Kidney glomerular epithelial cell (primary cell): ENCODE results near the gene THRB.
A peak's percentile ranks its signal among the peaks of the same experiment; 100 is the strongest.

ENCODE experiments used
- DNase-seq: peaks from one replicate; lab custom pipeline; 2025; lab: John Stamatoyannopoulos, UW

Gene THRB

DNA sequence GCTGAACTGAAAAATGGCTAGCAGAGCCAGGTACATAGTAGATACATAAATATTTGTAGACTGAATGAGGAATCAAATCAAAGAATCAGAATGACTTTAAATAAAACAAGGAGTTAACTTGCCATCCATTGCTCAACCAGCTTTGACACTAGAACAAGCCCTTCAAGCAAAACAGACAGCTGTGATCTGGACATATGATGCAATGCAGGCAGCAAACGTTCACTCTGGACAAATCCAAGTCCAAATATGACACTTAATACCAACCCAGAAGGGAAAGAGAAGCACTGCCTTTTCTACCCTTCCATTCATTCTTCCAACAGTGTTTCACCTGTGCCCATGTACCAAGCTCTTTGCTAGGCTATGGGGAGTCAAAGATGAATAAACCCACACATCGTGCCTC lies 4.5 kb downstream of the THRB start:
- no peak for DNase-seq

DNA sequence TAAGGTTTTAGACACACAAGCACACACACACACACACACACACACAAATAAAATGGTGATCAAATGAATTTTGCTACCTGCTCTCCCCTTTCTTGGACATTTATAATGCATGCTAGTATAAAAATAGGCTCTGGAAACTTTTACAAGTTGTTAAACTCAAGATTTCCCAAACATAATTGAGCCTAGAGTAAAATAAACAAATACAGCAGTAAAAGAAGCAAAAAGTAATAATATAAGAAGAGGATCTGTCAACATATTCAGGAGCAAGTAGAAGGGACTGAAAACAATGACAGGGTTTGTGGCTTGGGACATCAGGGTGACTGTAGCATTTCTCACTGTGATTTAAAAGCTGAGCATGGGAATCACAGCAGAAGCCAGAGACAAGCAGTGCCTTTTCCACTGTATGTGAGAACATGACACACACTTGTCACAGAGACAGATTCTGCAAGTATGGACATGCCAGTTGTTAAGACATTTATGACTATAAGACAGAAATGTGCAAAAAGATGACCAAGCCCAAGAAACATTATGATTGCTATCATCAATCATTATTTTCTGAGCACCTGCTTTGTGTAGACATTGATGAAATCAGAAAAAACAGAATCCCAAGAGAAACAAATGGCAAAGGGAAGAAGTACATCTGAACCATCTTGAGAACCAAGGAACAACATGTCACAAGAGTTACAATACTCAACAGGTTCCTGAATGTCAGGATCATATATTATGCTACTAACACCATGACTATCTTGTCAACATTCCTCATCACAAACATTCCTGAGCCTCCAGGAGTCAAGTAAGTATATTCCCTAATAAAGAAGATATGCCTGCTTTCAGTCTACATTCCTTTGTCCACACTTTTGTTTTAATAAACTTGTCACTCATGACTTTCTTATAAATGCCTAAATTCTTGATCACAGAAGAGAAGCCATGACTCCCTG lies 7.1 kb downstream of the THRB start:
- peak; percentile 81 for DNase-seq

DNA sequence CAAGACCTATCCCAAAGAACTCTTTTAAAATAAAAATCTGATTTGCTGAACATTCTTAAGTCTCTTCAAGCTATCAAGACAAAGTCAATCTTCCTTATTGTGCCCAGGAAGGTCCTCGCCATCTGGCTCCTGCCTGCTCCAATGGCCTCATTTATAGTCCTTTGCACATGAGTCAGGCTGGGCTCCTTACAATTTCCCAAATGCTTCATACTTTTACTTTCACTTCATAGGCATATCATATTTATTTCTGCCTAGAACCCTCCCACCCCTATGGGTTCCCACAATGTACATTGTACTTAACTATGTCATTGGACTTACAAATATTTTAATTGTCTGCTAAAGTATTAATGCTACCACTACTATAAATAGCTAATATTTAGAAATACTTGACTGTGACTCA lies 9.1 kb downstream of the THRB start:
- DNase-seq = no peak

DNA sequence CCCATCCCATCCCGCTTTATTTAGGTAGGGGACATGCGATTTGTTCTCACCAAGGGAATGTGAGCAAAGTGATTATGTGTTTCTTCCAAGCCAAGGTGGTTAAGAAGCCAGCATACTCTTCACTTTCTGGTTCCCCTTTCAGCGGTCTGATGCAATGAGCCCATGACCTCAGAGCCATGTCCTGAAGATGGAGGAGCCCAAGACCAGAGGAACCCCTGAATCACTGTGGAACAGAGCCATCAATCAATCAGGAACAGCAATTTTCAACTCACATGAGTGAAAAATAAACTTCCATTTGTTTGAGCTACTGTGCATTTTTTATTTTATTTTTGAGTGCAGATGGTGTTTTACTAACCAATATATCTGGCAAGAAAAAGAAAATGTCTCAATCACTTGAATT lies 10.8 kb downstream of the THRB start:
- DNase-seq = no peak

DNA sequence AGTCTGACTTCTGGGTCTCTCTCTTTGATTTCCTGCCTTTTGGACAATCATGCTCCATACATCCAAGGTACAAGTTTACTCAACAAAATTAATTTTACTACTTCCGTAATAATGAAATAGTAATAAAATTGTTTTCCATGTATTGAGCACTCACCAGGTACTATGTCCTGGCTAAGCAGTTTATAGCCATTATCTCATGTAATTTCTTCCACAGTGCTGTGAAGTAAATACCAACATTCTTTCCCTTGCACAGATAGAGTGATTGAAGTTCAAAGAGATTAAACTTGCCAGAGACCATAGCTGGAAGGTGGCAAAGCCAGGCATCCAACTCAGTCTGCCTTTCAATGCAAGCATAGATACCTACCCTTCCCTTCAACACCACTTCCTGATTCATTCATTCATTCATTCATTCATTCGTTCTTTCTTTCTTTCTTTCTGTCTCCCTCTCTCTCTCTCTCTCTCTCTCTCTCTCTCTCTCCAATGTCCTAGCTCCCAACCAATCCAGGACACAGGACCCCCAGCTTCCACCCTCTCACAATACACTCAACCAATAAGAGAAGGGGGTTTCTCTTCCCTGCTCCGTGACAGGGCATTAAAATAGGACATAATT lies 12.4 kb downstream of the THRB start:
- no peak for DNase-seq

DNA sequence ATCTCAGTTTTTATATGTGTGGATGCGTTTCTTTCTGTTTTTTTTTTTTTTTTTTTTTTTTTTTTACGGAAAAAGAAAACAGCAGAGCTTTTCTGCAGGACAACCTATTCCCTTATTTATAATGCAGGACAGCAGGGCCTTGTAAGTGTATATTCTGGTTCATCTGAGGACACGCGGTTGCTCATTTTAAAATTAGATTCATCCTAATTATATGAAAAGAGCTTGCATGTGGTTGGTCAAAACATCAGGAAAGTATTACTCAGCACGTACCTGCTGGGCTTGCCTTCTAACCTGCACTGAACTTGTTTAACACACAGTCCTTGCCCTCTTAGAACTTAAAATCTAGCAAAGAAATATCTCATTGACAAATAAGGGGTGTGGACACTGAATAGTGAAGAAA lies 13.5 kb downstream of the THRB start:
- no peak for DNase-seq

DNA sequence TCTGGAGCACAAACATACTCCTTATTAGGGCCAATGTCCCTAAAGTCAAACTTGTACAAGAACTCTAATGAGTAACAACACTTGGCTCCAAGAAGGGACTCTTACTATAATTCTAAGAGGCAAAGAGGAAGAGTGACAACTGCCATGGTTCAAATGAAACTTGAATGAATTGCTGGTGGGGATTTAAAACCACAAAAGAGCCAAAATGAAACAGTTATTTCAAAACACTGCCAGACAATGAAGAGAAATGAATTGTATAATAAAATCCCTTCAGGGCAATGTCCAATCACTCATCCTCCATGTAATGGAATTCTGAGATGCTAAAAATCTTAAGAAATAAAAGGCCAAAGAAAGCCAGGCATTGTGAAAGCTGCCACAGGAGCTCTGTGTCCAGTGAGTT lies 14.2 kb downstream of the THRB start:
- DNase-seq = no peak

DNA sequence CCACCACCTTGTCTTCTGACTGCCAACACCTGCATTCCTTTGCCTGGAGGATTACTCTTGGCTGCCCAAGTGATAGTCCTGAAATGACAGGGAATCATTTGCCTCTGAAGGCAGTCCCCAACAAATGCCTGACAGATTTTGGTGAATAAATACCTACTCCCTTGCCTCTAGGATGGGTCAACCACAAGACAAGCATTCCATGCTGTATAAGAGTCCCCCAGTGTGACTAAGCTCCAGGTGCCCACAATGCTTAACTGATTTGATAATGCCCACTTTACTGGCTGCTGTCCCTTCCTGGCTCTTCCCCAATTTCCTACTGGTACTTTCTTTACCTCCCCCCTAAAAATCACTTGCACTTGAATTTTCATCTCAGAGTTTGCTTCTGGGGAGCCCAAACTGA lies 14.8 kb downstream of the THRB start:
- DNase-seq = no peak

DNA sequence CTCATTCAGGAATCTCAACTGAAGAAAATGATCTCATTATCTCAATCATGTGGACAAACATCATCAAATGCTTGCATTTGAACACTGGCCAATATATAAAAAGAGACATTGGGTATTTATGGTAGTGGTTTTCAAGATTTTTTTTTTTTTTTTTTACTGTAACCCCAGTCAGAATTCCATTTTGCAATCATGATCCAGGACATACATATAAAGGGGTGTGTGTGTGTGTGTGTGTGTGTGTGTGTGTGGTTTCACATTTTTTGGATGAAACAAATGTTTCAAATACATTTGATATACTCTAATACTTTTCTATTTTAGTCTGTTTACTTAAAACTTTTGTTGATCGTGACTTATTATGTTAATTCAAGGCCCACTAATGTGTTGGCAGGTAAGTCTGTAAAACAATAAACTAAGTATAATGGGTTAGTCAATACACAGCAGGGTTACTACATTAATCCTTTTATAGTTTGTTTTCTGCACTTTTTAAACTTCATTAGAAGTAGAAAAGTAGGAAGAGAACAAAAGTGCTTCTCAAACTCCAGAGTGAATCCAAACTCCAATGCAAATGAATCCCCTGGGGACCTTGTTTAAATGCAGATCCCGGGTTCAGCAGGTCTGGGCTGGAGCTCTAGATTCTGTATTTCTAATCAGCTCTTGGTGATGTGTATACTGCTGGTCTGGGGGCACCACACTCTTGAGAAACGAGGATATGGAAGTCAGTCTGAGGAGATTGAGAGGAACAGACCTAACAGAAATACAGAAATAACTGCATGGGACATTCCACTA lies 17.6 kb downstream of the THRB start:
- no peak for DNase-seq

DNA sequence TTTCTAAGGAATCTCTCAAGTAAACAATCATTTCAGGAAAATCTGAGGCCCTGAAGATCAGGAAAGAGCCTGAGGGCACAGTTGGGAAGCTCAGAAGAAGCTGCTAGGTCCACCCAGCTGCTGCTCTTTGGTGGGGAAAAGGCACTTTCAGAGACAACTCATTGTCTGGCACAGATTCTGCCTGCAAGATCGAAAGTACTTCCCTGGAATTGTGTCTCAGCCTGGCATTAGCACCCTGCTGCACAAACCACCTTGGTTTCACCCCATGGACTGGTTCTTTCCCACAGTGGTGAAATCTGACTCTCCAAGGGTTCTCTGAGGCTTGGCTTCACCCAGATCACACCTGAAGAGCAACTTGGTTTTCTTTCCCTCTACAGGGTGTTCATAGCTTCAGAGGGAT lies 18.7 kb downstream of the THRB start:
- DNase-seq = no peak

DNA sequence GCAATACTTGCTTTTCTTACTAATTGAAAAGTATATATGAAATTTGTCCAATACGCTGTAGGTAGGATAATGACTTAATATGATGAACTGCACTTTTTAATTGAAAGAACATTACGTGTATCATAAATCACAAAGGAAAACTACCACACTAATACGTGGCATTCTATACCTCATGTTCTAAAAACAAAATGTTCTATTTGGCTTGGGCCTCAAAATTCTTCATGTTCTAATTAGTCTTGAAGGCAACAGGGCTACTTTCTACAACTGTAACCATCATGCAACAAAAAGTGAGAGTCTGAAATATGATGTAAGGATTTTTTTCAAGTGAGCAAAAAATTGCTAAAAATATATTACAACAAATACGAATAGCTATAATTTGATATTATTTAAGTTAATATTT lies 19.8 kb downstream of the THRB start:
- no peak for DNase-seq

DNA sequence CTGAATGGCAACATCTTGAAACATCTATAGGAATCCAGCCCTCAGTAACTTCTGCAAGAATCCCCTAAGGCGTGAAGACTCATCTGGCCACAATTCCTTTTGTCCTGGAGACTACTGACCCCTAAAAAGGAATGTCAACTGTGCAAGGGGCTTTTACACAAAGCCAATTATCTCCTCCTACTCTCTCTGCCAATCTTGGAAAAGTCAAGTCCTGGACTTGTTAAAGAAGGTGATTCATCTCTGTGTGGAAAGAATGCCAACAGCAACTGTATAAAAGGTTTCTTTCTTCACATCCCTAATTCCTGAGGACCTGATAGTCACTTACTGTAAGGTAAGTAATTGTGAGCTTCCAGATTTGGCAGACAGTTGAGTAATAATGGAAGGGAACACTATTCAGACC lies 22.3 kb downstream of the THRB start:
- peak; percentile 60 for DNase-seq

DNA sequence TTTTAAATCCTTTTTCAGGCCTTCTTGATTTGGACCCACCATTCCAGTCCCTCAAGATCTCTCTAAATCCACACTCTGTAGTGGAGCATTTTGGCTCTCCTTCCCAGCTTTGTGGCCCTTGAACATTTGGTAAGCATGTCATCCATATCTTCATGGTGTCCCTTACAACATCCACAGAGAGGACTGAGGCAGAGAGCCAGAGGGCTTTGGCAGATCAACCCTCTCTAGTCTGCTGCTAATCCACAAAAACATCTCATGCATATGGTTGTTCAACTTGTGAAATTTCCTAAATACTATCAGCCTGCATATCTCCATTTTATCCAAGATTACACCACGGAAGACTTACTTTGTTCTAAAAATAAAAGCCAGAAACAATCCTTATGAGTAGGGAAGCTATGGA lies 23.2 kb downstream of the THRB start:
- DNase-seq = no peak

DNA sequence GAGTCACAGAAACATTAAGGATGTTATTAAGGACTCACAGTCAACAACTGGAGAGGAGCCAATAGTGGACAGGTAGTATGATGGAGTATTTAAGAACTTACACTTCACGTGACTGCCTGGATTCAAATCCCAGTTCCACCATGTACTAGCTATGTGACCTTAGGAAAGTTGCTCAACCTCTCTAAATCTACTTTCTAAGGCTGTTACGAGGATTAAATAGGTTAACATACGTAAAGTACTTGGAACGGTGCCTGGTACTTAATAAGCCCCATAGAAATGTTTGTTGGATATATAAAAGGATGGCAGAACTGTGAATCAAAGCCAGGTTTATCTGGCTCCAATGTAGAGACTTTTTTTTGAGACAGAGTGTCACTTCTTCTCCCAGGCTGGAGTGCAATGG lies 24.4 kb downstream of the THRB start:
- no peak for DNase-seq

DNA sequence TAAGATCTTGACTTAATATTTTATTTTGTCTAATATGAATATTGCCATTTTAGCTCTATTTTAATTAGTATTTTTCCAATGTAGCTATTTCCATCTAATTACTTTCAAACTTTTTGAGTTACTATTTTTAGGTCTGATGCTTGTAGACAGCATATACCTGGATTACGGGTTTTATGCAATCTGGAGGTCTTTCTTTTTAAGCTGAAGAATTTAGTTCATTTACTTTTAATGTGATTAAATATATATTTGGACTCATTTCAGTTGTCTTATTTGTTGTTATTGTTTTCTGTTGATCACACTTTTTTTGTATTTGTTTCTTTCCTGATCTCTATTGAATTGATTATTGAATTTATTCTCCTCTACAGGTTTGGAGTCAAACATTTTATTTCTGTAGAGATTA lies 30.3 kb downstream of the THRB start:
- no peak for DNase-seq

DNA sequence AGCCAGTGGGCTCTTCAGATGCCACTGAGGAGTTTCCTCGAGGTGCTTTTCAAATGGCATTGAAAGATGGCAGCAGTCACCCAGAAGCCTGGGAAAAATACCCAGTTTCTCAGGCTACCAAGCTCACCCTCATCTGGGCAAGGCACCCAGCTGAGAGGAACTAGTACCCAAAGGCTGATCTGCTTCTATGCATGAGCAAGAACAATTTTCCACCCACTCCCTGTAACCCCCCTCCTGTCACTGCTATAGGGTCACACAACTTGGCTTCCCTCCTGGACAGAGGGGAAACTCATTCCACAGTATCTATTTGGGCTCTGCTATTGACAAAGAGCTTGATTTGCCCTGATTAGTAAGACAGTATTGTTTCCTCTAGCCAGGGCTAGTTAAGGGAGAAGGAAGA lies 31.9 kb downstream of the THRB start:
- no peak for DNase-seq

DNA sequence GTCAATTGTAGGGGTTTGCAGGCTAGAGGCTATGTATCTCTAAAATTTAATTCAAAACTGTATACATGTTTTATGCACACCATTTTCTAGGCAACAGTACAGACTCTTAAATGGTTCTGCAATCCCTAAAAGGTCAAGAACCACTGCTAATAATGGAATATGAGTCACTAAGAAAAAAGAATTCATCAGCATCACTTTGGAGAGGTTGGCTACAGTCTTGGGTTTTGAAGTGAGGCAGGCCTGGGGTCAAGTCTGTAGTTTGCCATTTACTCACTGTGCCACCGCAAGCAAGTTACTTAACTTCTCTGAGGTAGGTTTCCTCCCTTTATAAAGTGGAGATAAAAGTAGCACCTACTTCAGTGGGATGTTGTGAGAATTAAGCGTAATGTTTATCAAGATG lies 33.7 kb downstream of the THRB start:
- no peak for DNase-seq

DNA sequence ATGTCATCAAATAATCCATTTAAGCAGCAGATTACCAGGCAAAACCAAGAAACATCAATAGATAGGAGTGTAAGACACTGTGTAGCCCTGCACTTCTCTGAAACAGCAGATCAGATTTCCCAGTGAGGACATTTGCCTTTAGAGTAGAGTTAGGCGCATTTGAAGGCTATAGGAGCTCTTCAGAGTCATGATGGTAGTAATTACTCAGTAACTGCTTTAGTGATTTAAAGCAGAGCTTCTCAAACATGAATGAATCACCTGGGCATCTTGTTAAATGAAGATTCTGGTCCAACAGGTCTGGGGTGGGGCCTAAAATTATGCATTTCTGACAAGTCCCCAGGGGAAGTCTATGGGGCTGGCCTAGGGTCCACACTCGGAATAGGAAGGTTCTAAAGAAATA lies 36.9 kb downstream of the THRB start:
- no peak for DNase-seq

DNA sequence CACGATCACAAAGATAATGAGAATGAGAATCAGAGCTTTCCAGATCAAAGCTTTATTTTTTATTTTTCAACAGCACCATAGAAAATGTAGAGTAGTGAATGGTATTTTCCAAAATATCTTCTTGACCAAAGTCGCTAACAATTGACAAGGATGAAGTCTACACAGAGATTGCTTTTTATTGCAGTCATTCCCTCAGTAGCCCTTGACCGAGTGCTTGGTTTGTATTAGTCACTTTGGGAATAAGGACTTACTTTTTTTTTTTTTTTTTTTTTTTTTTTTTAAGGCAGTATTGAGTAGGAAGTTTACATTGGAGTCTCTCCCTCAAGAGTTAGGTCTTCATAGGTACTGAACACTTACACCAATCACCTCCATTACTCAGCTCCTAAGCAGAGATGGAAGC lies 39.8 kb downstream of the THRB start:
- DNase-seq = no peak

DNA sequence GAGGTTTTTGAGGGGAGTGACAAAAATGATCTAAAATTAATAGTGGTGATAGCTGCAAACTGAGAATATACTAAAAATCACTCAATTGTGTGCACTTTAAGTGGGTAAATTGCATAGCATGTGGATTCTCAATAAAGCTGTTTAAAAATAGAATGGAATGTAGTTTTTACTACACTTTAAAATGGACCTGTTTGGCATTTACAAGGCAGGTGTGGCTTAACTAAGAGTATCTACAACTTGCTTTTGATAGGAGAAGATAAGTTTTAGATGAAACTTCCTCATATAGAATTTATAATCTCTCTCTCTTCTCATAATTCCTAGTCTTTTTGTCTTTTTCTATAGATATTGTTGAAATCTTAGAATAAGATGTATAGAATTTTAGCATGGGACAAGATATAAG lies 40.3 kb downstream of the THRB start:
- DNase-seq = no peak

DNA sequence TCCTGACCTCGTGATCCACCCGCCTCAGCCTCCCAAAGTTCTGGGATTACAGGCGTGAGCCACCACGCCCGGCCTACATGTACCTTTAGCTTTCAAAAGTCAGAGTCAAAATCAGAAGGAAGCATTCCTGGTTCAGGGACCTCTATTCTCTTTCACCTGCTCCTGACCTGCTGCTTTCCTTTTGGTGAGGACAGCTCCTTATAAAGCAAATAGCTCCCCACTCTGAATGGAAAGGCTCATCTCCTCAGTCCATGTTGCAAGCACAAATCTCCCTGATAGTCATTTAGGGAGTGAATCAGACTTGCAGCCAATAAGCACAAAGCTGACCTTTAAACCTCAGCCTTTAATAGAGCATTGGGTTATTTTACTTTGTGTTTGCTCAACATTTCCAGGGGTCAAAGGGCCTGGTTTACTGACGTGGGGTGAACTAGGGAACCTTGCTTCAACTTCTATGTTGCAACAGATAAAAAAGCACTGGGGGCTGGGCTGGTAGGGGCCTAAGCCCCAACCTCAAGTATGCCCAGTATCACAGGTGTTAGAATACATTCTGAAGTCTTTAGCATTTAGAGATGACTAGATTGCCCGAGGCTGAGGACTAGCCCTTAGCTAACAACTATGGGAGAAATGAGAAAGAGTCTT lies 43.1 kb downstream of the THRB start:
- DNase-seq = no peak

DNA sequence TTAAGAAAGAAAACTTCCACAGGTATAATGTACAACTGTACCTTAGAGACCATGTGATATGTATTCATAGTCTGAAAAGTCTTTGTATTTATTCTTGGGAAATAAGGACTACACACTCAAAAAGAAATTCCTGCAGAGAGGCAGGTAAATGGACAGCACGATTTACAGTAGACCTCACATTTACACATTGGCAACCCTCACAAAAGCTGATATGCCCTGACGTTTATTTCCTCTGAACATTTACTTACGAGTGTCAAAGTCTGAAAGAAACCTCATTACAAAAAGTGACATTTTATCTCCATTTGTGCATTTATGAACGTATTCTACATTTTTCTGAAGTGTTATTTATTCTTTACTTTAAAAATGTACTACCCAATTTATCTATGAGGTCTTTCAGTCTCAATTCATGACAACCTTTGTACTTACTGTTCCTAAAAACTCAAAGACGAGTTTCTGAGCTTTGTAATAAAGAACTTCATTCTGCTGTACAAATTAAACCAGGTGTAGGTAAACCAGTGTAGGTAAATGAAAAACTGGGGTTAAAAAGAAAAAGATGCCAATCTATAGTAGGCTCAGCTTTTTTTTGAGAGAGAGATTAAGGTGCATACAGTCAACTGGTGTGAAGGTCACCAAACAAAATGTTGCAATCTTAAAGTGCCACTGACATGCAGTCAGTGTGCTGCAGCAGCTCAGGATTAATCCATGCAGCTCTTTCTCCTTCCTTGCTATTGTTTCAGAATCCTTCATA lies 44.3 kb downstream of the THRB start:
- no peak for DNase-seq
